ENCODE data around the gene SAMD7.

Gene SAMD7, protein sequence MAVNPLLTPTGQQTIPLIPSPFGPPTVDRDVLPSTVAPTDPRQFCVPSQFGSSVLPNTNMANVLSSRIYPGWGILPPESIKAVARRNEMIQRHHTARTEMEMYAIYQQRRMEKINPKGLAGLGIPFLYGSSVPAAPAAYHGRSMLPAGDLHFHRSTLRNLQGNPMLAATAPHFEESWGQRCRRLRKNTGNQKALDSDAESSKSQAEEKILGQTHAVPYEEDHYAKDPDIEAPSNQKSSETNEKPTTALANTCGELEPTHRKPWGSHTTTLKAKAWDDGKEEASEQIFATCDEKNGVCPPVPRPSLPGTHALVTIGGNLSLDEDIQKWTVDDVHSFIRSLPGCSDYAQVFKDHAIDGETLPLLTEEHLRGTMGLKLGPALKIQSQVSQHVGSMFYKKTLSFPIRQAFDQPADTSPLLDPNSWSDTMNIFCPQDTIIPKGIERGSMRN

DNA sequence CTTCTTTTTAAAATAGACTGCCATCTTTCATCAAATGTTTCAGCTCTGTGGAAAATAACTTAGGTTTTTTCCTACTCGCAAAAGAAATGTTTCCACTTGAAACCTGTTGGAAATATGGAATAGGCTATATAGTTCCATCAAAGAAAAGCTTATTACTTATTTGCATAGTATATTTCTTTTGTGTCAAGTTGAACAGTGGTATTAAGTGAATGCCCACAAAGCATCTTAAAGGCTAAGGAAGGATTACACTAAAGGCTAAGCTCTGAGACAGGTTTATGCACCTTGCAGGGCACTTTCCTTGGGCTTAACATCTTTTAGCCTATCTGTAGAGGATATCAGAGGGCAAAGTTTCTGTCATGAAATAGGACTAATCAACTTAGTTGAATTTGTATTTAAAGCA is at the start of gene SAMD7:
Gene SAMD7, plus strand, starts transcription at position 301 of the 400 bp plus-strand sequence. CDS start 7,927 bp downstream, outside the sequence.
- DNase-seq = no peak

DNA sequence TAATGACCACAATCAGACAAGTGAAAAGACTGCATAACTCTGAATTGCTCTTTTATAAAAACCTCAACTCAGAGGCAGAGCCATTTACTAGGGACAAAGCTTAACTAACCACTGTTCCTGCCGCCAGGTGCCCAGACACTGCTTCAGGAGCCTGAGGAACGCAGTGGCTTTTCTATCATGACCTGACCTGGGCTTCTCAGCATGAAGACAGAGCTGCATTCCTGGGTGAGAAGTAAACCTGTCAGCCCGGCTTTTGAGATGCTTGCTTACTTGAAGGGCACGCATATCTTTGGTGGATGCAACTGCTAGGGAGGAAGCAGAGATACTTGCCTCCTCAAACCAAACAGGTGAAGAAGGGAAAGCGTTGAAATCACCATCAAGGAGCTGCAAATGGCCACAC is 49.5 kb upstream of the SAMD7 start:
- no peak for DNase-seq

DNA sequence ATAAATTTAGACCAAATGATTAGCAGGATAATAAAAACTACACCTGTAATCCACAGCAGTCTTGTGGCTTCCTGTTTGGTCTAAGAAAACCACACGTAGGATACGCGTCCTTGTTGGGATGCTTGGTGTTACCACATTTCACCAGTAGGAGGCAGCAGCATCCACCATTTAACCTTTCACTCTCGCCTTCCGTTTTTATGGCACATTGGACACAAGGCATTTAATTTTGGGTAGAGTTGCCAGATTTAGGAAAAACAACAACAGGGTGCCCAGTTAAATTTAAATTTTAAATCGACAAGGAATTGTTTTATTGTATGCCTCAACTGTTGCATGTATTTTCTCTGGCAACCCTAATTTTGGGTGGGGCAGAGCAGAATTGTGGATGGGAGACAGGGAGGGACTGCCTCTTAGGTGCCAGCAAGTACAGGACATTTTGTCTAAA is 47.9 kb upstream of the SAMD7 start:
- DNase-seq = no peak

DNA sequence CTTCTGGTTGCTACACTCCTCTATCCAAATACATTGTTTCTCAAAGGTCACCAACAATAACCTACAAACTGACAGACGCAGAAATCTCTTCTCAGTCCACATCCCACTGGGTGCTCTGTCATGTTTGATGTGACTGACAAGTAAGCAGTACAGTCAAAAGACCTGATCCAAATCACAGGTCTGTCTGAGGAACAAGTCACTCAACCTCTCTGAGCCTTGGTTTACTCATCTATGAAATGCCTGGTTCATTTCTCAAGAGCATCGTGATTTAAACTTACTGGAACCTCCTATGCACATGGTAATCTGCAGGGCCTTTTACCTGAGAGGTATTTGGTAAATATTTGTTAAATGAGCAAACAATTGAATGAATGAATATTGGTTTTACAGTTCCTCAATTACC is 47.1 kb upstream of the SAMD7 start:
- DNase-seq = no peak

DNA sequence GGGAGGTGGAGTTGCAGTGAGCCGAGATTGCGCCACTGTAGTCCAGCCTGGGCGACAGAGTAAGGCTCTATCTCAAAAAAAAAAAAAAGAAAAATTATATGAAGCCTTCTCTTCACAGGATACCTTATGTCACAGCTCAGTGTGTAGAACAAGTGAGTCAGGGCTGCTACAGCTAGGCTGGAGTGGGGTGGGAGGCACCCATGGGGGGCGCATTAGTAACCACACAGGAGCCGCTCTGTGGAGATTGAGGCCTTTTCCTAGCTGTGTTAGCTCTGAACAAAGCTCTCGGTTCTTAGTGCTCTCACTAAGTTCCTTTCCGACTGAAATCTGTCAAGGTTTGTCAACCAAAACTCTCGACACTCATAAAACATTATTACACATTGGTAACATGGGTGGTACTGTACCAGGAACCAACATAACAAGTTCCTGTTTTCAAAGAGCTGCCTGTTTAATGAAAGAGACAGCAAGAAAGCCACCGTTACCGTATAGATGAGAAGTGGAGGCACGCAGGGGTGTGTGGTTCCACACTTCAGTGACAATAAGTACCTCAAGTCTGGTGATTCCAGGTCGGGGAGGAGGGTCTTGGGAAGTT is 46.1 kb upstream of the SAMD7 start:
- no peak for DNase-seq

DNA sequence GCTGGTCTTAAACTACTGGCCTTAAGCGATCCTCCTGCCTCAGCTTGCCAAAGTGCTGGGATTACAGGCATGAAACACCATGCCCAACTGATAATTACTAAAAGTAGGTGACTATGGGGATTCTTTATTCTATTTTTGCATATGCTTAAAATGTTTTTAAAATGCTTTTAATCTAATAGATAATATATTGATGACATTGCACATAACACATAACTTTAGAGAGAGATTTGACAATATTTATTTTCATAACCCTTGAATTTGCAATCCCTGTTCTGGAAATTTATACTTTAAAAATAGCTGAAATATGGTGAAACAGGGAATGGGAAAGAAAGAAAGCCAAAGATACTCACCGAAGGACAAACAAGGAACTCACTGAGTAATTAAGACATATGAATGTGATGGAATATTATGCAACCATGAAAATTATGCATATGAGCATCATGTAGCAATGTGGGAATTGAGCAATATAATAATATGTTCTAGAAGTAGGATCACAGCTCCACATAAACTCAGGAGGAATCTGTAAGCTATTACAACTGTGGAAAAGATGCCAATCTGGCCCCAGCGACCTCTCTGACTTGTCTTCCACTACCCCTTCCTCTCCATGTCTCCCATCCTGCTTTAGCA is 43.7 kb upstream of the SAMD7 start:
- no peak for DNase-seq

DNA sequence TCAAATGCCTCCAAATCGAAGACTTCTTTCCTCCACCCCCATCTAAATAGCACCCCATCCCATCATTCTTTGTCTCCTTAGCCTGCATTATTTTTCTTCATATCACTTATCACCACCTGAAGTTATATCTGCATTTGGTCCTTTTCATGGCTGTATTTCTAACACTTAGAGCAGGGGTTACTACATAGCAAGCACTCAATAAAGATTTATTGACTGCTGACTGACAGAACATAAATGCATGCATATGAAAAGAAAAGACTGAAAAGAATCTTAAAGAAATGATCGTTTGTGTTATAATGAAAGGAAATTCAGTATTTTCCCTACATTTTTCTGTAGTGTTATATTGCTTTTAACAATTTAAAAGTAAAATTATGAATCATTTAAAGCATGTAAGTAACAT is 43.0 kb upstream of the SAMD7 start:
- DNase-seq = no peak

DNA sequence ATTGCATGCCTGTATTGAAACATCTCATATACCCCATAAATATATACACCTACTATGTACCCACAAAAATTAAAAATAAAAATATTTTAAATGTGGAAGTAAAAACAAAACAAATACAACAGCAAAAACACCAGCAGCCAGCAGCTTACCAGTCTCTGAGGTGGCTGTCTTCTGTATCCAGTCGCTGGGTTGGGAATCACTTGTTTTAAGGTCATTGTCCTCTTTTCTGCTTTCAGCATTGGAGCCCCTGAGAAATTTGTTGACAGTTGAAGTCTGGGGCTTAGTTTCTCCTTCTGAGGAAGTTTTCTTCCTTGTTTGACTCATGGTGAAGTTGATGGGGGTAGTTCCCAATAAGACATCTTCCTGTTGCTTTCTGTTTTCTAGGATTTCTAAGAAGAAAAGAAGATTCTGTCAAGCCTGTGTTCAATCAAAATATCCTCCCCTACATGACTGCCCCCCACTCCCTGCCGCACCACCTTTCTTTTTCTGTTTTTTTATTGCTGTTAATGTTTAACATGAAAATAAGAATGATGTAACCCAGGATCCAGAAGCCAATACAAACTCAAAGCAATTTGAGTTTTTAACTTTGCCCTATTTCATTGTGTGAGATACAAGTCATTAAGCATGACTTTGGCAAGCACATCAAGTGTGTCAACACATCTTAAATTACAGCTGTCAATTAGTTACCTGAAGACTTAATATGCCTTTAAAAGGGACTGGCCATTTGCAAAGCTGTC is 41.7 kb upstream of the SAMD7 start, which contains the start of gene LRRC31:
Gene LRRC31, minus strand, starts transcription at position 452 of the 737 bp plus-strand sequence. Its CDS starts 128 bp downstream, at position 324.
- DNase-seq = peak; percentile 21

DNA sequence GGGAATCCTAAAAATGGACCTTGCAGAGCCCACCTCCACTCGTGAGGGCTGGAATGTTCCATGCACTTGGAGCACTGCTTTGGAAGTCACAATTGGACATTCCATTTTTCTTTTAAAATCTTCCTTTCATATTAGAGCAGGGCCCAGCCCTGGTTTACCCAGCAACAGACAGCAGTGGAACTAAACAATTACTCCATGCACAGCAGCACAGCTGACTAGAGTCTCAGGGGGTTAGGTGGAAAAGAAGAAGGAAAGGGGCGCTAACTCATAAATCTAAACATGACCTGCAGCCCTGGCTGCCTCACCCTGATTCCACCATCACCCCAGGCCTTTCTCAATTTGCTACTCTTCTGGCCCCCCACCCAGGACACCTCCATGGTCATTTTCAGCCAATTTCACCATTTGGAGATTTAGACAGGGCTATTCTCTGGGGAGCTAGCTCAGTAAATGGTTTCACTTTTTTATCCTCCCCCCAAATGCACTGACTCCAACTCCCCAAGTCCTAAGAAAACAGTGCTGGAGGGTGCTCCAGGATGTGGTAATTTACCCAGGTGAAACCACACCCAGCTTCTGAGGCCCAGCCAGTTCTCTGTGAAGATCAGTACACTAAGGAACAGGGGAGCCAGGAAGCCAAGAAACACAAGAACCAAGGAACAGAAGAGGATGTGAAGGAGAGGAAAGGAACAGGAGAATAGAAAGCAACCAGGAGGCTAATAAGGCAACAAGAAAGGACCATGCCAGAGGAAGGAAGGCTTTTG is 40.1 kb upstream of the SAMD7 start:
- no peak for DNase-seq

DNA sequence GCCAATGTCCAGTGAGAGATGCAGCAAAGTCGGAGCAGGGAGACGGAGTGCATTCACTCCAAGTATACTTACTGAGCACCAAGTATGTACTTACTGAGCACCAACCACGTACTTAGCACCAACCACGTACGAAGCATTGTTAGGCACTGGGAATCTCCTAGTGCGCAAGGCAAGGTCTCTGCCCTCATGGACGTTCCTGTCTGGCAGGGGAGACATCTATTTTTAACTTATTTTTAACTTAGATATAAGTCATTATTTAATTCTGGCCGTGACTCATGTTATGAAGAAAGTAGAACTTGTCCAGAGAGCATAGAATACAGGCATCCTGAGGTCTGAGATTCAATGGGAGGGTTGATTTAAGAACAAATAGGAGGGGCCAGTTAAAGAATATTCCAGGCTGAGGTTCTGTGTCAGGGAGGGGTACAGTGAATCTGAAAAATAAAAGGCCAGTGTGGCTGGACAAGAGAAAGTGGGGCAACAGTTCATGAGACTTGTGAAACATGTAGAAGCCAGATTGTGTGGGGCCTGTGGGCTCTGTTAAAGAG is 32.3 kb upstream of the SAMD7 start:
- no peak for DNase-seq

DNA sequence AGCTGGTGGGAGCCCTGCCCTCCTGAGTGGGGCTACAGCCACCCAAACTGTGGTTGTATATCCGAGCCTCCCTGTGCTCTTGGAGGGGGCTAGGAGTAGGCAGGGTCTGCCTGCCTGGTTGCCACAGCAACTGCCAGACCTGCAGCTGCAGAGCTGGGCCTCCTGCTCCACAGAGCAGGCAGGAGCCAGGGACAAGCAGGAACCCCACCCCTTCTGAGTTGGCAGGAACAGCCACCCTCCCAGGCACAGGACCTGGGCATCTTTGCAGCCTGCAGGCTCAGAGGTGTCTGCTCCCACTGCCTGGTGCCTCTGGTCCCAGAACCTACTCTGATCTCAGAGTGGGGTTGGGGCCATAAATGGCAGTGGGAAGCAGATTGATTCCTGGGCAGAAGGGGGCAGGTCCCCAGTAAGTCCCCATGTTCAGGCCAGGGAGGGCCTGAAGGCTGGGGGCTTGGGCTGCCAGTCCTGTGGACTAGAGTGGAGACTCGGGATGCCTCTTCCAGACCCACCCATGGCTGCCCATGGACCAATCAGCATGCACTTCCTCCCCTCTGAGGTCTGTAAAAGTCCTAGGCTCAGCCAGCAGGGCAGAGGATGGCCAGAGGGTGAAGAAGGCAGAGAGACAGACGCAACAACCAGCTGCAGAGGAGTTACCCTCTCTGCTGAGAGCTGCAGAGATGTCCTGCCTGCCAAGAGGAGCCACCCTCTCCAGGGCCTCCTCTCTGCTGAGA is 31.4 kb upstream of the SAMD7 start:
- DNase-seq = no peak

DNA sequence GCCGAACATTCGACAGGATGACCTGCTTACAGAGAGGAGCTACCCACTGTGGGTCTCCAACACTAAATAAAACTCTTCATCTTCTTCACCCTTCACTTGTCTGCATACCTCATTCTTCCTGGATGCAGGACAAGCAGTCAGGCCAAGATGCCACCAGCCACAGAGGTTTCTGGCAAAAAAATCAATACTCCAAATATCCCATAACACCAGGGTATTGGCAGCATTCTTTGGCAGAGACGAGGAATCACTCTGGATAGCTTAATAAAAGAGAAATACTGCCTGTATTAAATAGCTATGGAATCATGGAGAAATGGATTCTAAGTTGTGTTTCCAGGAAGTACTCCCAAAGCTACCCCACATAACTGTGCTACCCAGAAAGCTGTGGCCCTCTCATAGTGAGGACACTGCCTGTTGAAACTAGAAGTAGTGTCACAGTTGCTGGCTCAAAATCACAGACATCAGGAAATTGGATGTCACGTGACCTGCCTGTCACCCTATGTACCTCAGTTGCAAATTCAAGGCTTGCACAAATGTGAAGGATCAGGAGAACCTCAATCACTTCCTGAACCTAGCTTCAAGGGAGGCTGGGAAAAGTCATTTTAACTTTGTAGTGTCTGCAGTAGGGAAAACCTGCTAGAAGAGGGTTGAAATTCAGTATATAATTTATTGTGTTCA is 30.7 kb upstream of the SAMD7 start:
- no peak for DNase-seq

DNA sequence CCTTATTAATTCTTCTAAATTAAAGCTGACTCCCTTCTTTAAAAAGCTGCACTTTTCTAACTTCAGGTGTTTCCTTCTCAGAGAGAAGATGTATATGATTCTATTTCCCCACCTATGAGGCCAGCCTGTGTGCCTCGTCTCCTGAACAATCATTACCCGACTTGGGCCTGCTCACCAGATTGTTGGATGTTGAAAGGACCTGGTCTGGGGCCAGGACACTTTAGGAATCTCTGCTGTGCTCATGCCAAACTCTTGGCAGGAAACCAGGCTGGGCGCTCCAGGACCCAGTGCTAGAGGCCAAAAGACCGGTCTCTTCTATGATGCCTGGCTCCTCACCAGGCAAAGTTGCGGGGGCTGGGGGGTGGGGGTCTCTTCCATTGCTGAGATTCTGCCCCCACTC is 24.7 kb upstream of the SAMD7 start:
- DNase-seq = no peak

DNA sequence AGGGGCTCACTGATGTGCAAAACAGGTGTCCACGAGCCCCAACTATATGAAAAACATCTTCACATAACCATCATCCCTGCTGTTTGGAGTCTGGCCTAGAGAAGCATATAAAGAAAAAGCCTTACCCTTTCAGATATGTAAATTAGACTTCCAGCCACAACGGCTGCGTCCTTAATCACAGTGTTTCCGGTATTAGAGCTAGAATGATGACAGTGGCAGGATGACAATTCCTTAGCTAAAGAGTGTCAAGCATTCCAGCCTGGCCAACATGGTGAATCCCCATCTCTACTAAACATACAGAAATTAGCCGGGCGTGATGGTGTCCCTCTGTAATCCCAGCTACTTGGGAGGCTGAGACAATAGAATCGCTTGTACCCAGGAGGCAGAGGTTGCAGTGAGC is 19.5 kb upstream of the SAMD7 start:
- no peak for DNase-seq

DNA sequence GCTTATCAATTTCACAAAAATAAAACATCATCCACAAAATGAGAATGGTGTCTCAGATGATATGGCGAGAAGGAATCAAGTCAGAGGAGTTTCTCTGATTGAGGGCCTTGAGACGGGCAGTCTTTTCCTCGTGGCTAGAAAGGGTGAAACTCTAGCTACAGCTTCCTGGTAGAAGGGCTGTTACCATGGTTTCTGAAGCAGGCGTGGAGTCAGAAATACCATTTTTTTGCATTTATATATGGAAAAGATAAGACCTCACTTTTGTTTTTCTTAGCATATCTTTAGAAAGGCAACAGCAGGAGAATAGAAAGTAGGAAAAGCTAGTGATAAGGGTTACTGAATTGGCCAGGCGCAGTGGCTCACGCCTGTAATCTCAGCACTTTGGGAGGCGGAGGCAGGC is 17.3 kb upstream of the SAMD7 start:
- no peak for DNase-seq

DNA sequence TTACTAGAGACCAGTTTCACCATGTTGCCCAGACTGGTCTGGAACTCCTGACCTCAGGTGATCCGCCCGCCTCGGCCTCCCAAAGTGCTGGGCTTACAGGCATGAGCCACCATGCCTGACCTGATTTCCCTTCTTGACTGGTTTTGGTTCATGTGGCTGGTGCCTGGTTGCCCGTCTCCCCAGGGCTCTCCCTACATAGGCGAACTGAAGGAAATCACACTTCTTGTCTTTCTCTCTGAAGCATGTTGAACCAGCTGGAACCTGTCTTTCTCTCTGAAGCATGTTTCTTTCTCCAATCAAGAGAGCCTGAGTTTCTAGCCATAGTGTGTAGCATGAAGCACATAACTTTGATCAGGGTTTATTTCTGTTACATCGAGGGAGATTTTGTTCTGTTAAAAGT is 16.3 kb upstream of the SAMD7 start:
- DNase-seq = no peak

DNA sequence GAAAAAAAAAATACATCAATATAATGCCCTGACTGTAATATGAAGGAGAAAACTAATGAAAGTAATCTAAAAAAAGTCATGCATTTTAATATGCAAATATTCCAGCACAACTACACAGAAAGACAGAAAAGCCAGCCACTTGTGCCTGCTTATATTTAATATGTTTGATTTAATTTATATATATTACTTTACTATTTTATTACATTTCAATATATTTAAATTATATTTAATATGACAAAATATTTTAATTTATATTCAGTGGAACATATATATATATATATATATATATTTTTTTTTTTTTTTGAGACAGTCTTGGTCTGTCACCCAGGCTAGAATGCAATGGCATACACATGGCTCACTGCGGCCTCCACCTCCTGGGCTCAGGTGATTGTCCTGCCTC is 14.1 kb upstream of the SAMD7 start:
- no peak for DNase-seq

DNA sequence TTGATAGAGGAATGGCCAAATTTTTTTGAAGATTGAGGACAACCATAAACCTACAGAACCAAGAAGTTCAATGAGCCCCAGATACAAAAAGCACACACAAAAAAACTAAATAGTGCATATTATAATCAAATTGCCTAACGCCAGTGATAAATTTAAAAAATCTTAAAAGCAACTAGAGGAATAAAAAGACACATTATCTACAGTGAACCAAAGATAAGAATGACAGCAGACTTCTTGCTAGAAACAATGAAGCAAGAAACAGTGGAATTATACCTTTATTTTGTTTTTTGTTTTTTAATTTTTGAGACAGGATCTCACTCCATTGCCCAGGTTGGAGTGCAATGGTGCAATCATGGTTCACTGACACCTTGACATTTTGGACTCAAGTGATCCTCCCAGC is 9.9 kb upstream of the SAMD7 start:
- DNase-seq = no peak

DNA sequence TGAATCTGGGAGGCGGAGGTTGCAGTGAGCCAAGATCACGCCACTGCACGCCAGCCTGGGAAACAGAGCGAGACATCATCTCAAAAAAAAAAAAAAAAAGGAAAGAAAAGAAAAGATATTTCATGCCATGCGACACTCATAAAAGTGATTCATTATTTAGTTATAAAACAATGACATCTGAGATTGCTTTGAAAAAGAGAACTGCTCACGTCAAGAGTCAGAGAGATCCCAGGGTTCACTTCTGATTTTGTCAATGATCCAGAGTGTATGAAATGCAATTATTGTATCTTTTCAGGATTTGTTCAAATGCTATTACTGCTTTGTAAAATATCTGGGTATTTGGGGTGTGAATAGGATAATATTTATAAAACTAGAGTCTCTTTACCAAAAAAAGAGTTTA is 6.0 kb upstream of the SAMD7 start:
- DNase-seq = no peak

DNA sequence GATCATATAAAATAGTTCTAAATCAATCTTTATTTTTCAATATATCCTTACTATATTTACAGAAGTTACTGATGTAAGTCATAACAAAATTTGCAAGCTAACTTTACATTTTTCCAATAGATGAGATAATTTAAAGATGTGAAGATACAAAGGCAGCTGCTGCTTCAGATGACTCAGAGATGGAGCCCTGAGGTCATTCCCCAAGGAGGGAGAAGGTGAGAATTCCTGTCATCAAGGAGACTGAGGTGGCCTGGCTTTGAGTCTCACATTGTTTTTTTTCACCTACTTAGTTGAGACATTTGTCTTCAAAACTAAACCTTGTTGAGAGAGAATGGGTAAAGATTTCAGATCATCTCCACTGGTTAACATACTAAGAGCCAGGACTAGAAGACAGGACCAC is 3.9 kb upstream of the SAMD7 start:
- no peak for DNase-seq

DNA sequence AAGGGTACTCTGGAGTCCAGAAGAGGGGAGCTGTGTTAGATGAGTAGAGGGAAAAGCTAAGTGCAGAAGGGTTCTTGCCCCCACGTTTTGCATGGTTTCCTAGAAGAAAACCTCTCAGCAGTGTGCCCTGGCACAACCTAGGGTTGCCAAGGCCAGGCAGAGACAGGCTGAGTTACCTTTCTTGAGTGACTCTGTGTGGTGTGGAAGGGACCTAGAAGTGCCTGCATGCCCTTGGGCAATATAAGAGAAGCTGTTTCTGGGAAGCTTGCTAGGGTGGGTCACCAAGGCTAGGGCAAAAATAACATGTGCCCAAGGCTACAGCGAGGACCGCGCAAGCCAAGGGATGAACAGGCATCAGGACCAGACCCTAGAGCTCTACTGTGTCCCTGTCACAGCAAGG is 3.4 kb upstream of the SAMD7 start:
- no peak for DNase-seq

All from NCI-H1436 treated with DMSO at 0.1 percent for 48 hours (cell line).